Lung (tissue), 16 donors: ENCODE data around the gene HDC. TPM values are rescaled to one million over a fixed set of nuclear protein-coding genes. Genes with fewer than 3 reads are reported as not detected.

Experiments used
- ATAC-seq: fragments of 200-7000 bp; cut with Tn5 transposase; one replicate; pipeline ENCODE4 v1.9.1; 2020; ENCODE audit warnings: moderate number of reproducible peaks; ENCODE audit not compliant: insufficient read depth, low FRiP score
- DNase-seq, 3 donors: peaks; one replicate each; pipeline ENCODE4 v3.0.0-alpha.2; 2013 to 2017
- H3K27ac ChIP-seq, 2 donors: one replicate each; pipeline ENCODE4 v1.5.1; 2013; ENCODE audit warnings: mild to moderate bottlenecking in 2 of 2, moderate library complexity in 2 of 2, control low read depth in 1 of 2, inconsistent platforms in 1 of 2, low read depth in 1 of 2, low read length in 1 of 2
- H3K27me3 ChIP-seq, 3 donors: one replicate each; pipeline ENCODE4 v1.5.1; 2013; ENCODE audit warnings: low read length in 2 of 3; ENCODE audit not compliant: control insufficient read depth in 3 of 3, insufficient read depth in 3 of 3
- H3K36me3 ChIP-seq, 4 donors: one replicate each; pipeline ENCODE4 v1.5.1; 2013; ENCODE audit warnings: low read length in 4 of 4, mild to moderate bottlenecking in 1 of 4, moderate library complexity in 1 of 4; ENCODE audit not compliant: control insufficient read depth in 4 of 4, insufficient read depth in 4 of 4
- H3K4me1 ChIP-seq, 5 donors: one replicate each; pipeline ENCODE4 v1.5.1; 2013; ENCODE audit warnings: low read length in 5 of 5, mild to moderate bottlenecking in 2 of 5, moderate library complexity in 1 of 5; ENCODE audit not compliant: control insufficient read depth in 5 of 5, insufficient read depth in 5 of 5
- H3K4me3 ChIP-seq: one replicate; pipeline ENCODE4 v1.5.1; 2013; ENCODE audit warnings: mild to moderate bottlenecking, control low read depth, moderate library complexity
- H3K9ac ChIP-seq, 2 donors: one replicate each; pipeline ENCODE4 v1.5.1; 2013; ENCODE audit warnings: low read length in 2 of 2, control low read depth in 1 of 2; ENCODE audit not compliant: insufficient read depth in 1 of 2
- H3K9me3 ChIP-seq, 4 donors: one replicate each; pipeline ENCODE4 v1.5.1; 2013; ENCODE audit warnings: low read length in 3 of 4, mild to moderate bottlenecking in 1 of 4, moderate library complexity in 1 of 4; ENCODE audit not compliant: control insufficient read depth in 4 of 4, insufficient read depth in 3 of 4
- CTCF ChIP-seq: IDR thresholded peaks from 2 replicates; pipeline ENCODE4 v1.5.1; 2012; ENCODE audit warnings: mild to moderate bottlenecking; ENCODE audit errors: control extremely low read depth, extremely low read depth
- WGBS, 2 donors: extraction: QIAGEN DNeasy Blood & Tissue Kit; methylation state at CpG; one replicate each; pipeline ENCODE4 v1.1.7; 2013; 5-methylcytosine and 5-hydroxymethylcytosine counted together
- long read RNA-seq, 5 donors: transcript quantifications; one replicate each; lab custom pipeline, GENCODE V29; 2026
- polyA plus RNA-seq, 2 donors: library from polyadenylated mRNA; stranded (reverse); fragments of 200-250 nt; gene quantifications; one replicate each; pipeline ENCODE4 v1.2.1, GENCODE V29; 2013
- total RNA-seq, 2 donors: library from RNA; depleted of rRNA in 1 of 2; stranded (reverse); fragments of >200 nt in 1 of 2; gene quantifications; one replicate each; pipeline ENCODE4 v1.2.1, GENCODE V29; 2014 to 2021
- donor health status: control.
- donor health status: control.
- donor health status: Bipolar disorder and iron deficiency.
- donor health status: healthy.
- donor health status: DM: yes; HTN: yes; CAD: no.

HDC gene
- total RNA-seq (1 to 10 TPM in 1 of 2 donors, under 1 TPM in 1; 0.82 to 8.6 TPM), polyA plus RNA-seq (1 to 10 TPM in 1 of 2 donors, under 1 TPM in 1; 0.57 to 1.4 TPM)
- long read RNA-seq, donor 1, partial matches to known transcripts: 0 of 1 reads
- long read RNA-seq, donor 1, other reads (novel, unspliced or antisense): 0 of 1 reads
- long read RNA-seq, donor 2, partial matches to known transcripts: 0 of 1 reads
- long read RNA-seq, donor 2, other reads (novel, unspliced or antisense): 0 of 1 reads
- long read RNA-seq, donor 3: 0 reads
- long read RNA-seq, donor 4: 0 reads
- long read RNA-seq, donor 5, partial matches to known transcripts: 0 of 1 reads
- long read RNA-seq, donor 5, other reads (novel, unspliced or antisense): 0 of 1 reads

GRCh38 chr15:50265620-50266019, at the start of gene HDC:
TSS of gene HDC (minus strand) at chr15:50265726. CDS start at chr15:50265623, 103 bp downstream.
- Histone ChIP-seq H3K36me3 (no peaks in the 10 kb centered on the region), H3K4me3 (no peak within 1 kb of the TSS), H3K27ac (no peak within 1 kb of the TSS), H3K9me3 (peaks cover 0 to 5% (median 0%) of the 10 kb centered on the region in 4 donors), H3K4me1 (peaks cover 0 to 3% (median 0%) of the 10 kb centered on the region in 5 donors), H3K27me3 (no peaks in the 10 kb centered on the region), H3K9ac (no peak within 1 kb of the TSS)
- no peak for ATAC-seq
- no peak for TF ChIP-seq CTCF
- DNase-seq: no peak
- 68 to 88% methylated on average over 9 of the region's 9 CpGs for WGBS, 2 donors

- DNase-seq (no peak), ATAC-seq (no peak)
- H3K36me3 ChIP-seq: peaks cover 0 to 9% (median 3%) of the 10 kb centered on the region in 4 donors
- WGBS, 2 donors: 91 to 98% methylated on average over 2 of the region's 2 CpGs
- H3K27me3 ChIP-seq: no peaks in the 10 kb centered on the region
- TF ChIP-seq CTCF: no peak
- no peak overlapping the region for H3K4me3 ChIP-seq
- H3K27ac ChIP-seq: no peak overlapping the region
- peaks cover 2 to 9% (median 3%) of the 10 kb centered on the region in 4 donors for H3K9me3 ChIP-seq
- peaks cover 0 to 4% (median 0%) of the 10 kb centered on the region in 5 donors for H3K4me1 ChIP-seq
- H3K9ac ChIP-seq: no peak overlapping the region
Observed at GRCh38 chr15:50312636-50313035, 47.1 kb upstream of the HDC start.

- no peak overlapping the region for H3K27ac ChIP-seq
- H3K9ac ChIP-seq: no peak overlapping the region
- peaks cover 2 to 9% (median 3%) of the 10 kb centered on the region in 4 donors for H3K9me3 ChIP-seq
- DNase-seq: no peak
- no peak overlapping the region for H3K4me3 ChIP-seq
- peaks cover 5 to 14% (median 6%) of the 10 kb centered on the region in 4 donors for H3K36me3 ChIP-seq
- no peak for ATAC-seq
- no peak for TF ChIP-seq CTCF
- no peaks in the 10 kb centered on the region for H3K27me3 ChIP-seq
- peaks cover 0 to 4% (median 0%) of the 10 kb centered on the region in 5 donors for H3K4me1 ChIP-seq
Observed at GRCh38 chr15:50307799-50308198, 42.3 kb upstream of the HDC start.
